22Rv1 (cell line): ENCODE measurements around the gene IPO5.
A peak's percentile ranks its signal among the peaks of the same experiment; 100 is the strongest.
"Not testable (repeated sequence)": the region's sequence is repeated elsewhere in the genome, so short reads cannot be mapped to it uniquely, and the experiment has no call there.

Source experiments
- H3K27ac ChIP-seq: fragments of 450-650 bp; 2 replicates; pipeline ENCODE4 v1.5.1; 2017
- CTCF ChIP-seq: fragments of 450-650 bp; IDR thresholded peaks from 2 replicates; pipeline ENCODE4 v1.5.1; 2017; ENCODE audit warnings: mild to moderate bottlenecking
- ZFX ChIP-seq: fragments of 450-650 bp; IDR thresholded peaks from 2 replicates; pipeline ENCODE4 v1.6.1; 2017; ENCODE audit warnings: antibody characterized with exemption, borderline replicate concordance

Gene IPO5

GRCh38 chr13:98044301-98044700, 90.8 kb downstream of the IPO5 start:
- H3K27ac ChIP-seq = no peak overlapping the region
- TF ChIP-seq ZFX = no peak
- TF ChIP-seq CTCF = no peak

GRCh38 chr13:98047785-98048184, 94.3 kb downstream of the IPO5 start:
- not testable (repeated sequence) for H3K27ac ChIP-seq

- no peak for TF ChIP-seq CTCF
- TF ChIP-seq ZFX = no peak
- H3K27ac ChIP-seq = no peak overlapping the region
Measured at GRCh38 chr13:98048265-98048664, 94.8 kb downstream of the IPO5 start.

- TF ChIP-seq ZFX = no peak
- no peak for TF ChIP-seq CTCF
- peak overlapping the region; percentile 38 for H3K27ac ChIP-seq
Measured at GRCh38 chr13:98050041-98050466, 96.6 kb downstream of the IPO5 start.

GRCh38 chr13:98052412-98052811, 98.9 kb downstream of the IPO5 start:
- TF ChIP-seq CTCF (no peak), ZFX (no peak)
- H3K27ac ChIP-seq = no peak overlapping the region

- TF ChIP-seq ZFX = no peak
- TF ChIP-seq CTCF = no peak
- no peak overlapping the region for H3K27ac ChIP-seq
Measured at GRCh38 chr13:98054301-98054700, 100.8 kb downstream of the IPO5 start.

- TF ChIP-seq CTCF (no peak), ZFX (no peak)
- no peak overlapping the region for H3K27ac ChIP-seq
Measured at GRCh38 chr13:98055623-98056022, 102.1 kb downstream of the IPO5 start.

GRCh38 chr13:98056839-98057410, 103.5 kb downstream of the IPO5 start:
- H3K27ac ChIP-seq = no peak overlapping the region
- no peak for TF ChIP-seq ZFX
- no peak for TF ChIP-seq CTCF
